ENCODE measurements around the gene STXBP2. TPM values are rescaled to one million over a fixed set of nuclear protein-coding genes. Genes with fewer than 3 reads are reported as not detected.
"Not testable (repeated sequence)": the region's sequence is repeated elsewhere in the genome, so short reads cannot be mapped to it uniquely, and the experiment has no call there.

STXBP2 gene
- total and polyA plus RNA-seq, 4 donors = 25.9 to 32.7 (median 27.2) TPM

- no peaks in the 10 kb centered on the region for H3K27me3 ChIP-seq (ENCODE audit: control insufficient read depth in 4 of 4, insufficient read depth in 4 of 4, low read length in 3 of 4)
- WGBS = 96% methylated on average over 8 of the region's 8 CpGs
- peaks cover 0 to 3% (median 0%) of the 10 kb centered on the region in 4 donors for H3K36me3 ChIP-seq (ENCODE audit: control insufficient read depth in 4 of 4, insufficient read depth in 3 of 4, low read depth in 1 of 4, low read length in 3 of 4)
- no peak overlapping the region for H3K9ac ChIP-seq (ENCODE audit: low read depth in 1 of 2, low read length in 2 of 2)
- no peak for DNase-seq (ENCODE audit: low spot score)
- H3K4me1 ChIP-seq (ENCODE audit: control insufficient read depth in 4 of 4, insufficient read depth in 4 of 4, low read length in 3 of 4) = peaks cover 0 to 5% (median under 1%) of the 10 kb centered on the region in 4 donors
- H3K9me3 ChIP-seq (ENCODE audit: control insufficient read depth in 4 of 4, low read length in 3 of 4) = no peaks in the 10 kb centered on the region
- no peak overlapping the region for H3K27ac ChIP-seq (ENCODE audit: low read depth in 1 of 2, low read length in 2 of 2)
- no peak overlapping the region for H3K4me3 ChIP-seq (ENCODE audit: low read depth in 1 of 3, low read length in 3 of 3)
- TF ChIP-seq GABPA (IDR thresholded peaks at IDR 0.05 in 1 of 2, conservative IDR thresholded peaks at IDR 0.05 in 1 of 2) (no peak), REST (IDR thresholded peaks at IDR 0.05) (no peak), YY1 (IDR thresholded peaks at IDR 0.05) (no peak), NR2F2 (IDR thresholded peaks at IDR 0.05) (no peak), SP1 (IDR thresholded peaks at IDR 0.05) (no peak), HNF4A (conservative IDR thresholded peaks at IDR 0.05) (no peak), ZBTB33 (IDR thresholded peaks at IDR 0.05) (no peak), RXRA (IDR thresholded peaks at IDR 0.05) (no peak), HNF4G (IDR thresholded peaks at IDR 0.05) (no peak), RAD21 (IDR thresholded peaks at IDR 0.05) (no peak), FOXA2 (IDR thresholded peaks at IDR 0.05) (no peak)
These were observed 6.1 kb downstream of the STXBP2 start for GRCh38 chr19:7643031-7643415.

GRCh38 chr19:7643629-7644549, 7.0 kb downstream of the STXBP2 start:
- H3K36me3 ChIP-seq (ENCODE audit: control insufficient read depth in 4 of 4, insufficient read depth in 3 of 4, low read depth in 1 of 4, low read length in 3 of 4); H3K4me3 ChIP-seq (ENCODE audit: low read depth in 1 of 3, low read length in 3 of 3); H3K9ac ChIP-seq (ENCODE audit: low read depth in 1 of 2, low read length in 2 of 2); H3K4me1 ChIP-seq (ENCODE audit: control insufficient read depth in 4 of 4, insufficient read depth in 4 of 4, low read length in 3 of 4); H3K27ac ChIP-seq (ENCODE audit: low read depth in 1 of 2, low read length in 2 of 2); H3K9me3 ChIP-seq (ENCODE audit: control insufficient read depth in 4 of 4, low read length in 3 of 4); H3K27me3 ChIP-seq (ENCODE audit: control insufficient read depth in 4 of 4, insufficient read depth in 4 of 4, low read length in 3 of 4); DNase-seq (ENCODE audit: low spot score): not testable (repeated sequence)
- WGBS = 81% methylated on average over 10 of the region's 10 CpGs

- peaks cover 0 to 3% (median 0%) of the 10 kb centered on the region in 4 donors for H3K36me3 ChIP-seq (ENCODE audit: control insufficient read depth in 4 of 4, insufficient read depth in 3 of 4, low read depth in 1 of 4, low read length in 3 of 4)
- 98% methylated on average over 20 of the region's 20 CpGs for WGBS
- peaks cover 0 to 5% (median 0%) of the 10 kb centered on the region in 4 donors for H3K4me1 ChIP-seq (ENCODE audit: control insufficient read depth in 4 of 4, insufficient read depth in 4 of 4, low read length in 3 of 4)
- no peak for DNase-seq (ENCODE audit: low spot score)
- TF ChIP-seq FOXA2 (IDR thresholded peaks at IDR 0.05) (no peak), EGR1 (IDR thresholded peaks at IDR 0.05; ENCODE audit: low read depth in 2 of 2) (no peak), FOXA1 (IDR thresholded peaks at IDR 0.05) (no peak), YY1 (IDR thresholded peaks at IDR 0.05) (no peak), RXRA (IDR thresholded peaks at IDR 0.05) (no peak), JUND (IDR thresholded peaks at IDR 0.05) (no peak), CTCF (IDR thresholded peaks at IDR 0.05; ENCODE audit: low read depth, low read length, missing input control) (no peak), NR2F2 (IDR thresholded peaks at IDR 0.05) (no peak), MAX (IDR thresholded peaks at IDR 0.05) (no peak)
- H3K27ac ChIP-seq (ENCODE audit: low read depth in 1 of 2, low read length in 2 of 2) = no peak overlapping the region
- no peaks in the 10 kb centered on the region for H3K9me3 ChIP-seq (ENCODE audit: control insufficient read depth in 4 of 4, low read length in 3 of 4)
- H3K9ac ChIP-seq (ENCODE audit: low read depth in 1 of 2, low read length in 2 of 2) = no peak overlapping the region
- no peaks in the 10 kb centered on the region for H3K27me3 ChIP-seq (ENCODE audit: control insufficient read depth in 4 of 4, insufficient read depth in 4 of 4, low read length in 3 of 4)
- H3K4me3 ChIP-seq (ENCODE audit: low read depth in 1 of 3, low read length in 3 of 3) = no peak overlapping the region
These were observed 7.6 kb downstream of the STXBP2 start for GRCh38 chr19:7644550-7644877.
